ENCODE measurements around the gene TLR5. TPM values are rescaled to one million over a fixed set of nuclear protein-coding genes. Genes with fewer than 3 reads are reported as not detected.

Gene TLR5
- total RNA-seq, 1 donor from 2014 or later: 0.20 TPM

DNA sequence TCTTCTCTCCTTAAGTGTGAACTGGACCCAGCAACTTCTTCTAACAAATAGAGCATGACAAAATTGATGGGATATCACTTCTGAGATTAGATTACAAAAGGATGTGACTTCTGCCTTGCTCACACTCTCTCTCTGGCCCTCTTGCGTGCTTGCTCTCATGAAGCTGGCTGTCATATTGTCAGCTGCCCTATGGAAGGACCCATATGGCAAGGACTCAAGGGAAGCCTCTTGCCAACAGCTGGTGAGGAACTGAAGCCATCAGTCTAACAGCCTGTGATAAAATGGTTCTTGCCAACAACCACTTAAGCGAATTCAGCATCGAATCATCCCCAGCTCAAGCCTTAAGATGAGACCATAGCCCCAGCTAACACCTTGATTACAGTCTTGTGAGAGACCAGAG is 4.8 kb upstream of the TLR5 start:
- no peak for DNase-seq (ENCODE audit: low read depth in 2 of 2)

DNA sequence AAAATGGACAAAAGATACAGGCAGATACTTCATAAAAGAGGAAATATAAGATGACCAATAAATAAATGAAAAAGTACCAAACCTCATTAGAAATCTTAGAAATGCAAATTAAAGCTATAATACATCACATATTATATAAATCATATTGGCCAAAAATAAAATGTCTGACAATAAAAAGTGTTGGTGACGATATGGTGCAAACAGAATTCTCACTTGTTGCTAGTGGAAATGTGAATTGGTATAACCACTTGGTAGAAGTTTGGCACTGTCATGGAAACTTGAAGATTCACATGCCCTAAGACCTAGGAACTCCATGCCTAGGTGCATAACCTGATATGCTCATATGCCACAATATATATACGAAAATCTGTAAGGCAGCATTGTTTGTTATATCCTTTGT is 4.4 kb upstream of the TLR5 start:
- DNase-seq (ENCODE audit: low read depth in 2 of 2): no peak

DNA sequence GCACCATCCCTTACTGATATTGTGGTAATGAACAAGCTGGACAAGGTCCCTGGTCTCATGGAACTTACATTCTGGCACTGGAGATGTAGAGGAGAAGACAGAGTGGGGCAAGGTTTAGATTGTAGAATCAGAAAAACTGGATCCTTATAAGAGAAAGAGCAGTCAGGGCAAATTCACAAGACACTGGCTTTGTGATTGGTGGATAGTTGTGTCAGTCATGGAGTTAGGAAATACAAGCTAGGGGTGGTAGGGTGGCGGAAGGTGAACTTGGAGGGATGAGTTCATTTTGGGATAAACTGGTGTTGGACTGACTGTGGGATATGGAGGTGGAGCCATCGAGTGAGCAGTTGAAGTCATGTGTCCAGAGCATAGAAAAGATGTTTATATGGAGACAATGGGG is 3.7 kb upstream of the TLR5 start:
- no peak for DNase-seq (ENCODE audit: low read depth in 2 of 2)

DNA sequence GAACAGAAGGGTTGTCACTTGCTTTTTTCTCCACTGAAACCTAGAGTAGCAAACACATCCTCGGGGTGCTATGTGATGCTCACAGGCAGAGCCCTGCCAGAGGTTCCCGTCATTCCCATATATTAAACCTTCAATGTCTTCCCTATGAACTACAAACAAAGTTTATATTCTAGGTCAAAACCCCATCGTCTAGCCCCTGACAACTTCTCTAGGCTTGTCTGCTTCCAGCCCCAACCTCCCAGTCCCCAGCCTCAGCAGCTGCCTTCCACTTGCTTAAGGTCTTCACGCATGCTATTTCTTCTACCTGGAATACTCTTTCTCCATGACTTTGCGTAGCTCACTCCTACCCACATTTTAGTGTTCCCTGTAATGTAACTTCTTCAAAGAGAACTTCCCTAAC is 1.9 kb upstream of the TLR5 start:
- no peak for DNase-seq (ENCODE audit: low read depth in 2 of 2)

DNA sequence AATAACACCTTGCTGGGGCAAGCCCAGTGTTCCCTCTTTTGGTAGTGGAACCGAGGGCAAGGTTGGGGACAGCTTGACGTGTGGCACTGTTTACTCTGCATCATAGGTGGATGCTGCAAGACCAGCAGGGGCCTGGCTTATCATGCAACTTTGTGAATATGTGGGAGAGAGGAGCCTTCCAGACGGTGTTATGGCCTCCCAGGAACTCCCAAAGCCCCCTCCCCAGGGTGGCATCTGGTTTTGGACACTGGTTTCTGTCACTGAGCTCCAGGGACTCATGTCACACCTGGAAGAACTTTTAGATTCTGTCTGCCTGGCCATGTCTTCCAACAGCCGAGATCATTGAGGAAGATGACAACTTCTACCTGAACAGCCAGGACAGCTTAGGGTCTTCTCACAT is 1.4 kb upstream of the TLR5 start:
- no peak for DNase-seq (ENCODE audit: low read depth in 2 of 2)

DNA sequence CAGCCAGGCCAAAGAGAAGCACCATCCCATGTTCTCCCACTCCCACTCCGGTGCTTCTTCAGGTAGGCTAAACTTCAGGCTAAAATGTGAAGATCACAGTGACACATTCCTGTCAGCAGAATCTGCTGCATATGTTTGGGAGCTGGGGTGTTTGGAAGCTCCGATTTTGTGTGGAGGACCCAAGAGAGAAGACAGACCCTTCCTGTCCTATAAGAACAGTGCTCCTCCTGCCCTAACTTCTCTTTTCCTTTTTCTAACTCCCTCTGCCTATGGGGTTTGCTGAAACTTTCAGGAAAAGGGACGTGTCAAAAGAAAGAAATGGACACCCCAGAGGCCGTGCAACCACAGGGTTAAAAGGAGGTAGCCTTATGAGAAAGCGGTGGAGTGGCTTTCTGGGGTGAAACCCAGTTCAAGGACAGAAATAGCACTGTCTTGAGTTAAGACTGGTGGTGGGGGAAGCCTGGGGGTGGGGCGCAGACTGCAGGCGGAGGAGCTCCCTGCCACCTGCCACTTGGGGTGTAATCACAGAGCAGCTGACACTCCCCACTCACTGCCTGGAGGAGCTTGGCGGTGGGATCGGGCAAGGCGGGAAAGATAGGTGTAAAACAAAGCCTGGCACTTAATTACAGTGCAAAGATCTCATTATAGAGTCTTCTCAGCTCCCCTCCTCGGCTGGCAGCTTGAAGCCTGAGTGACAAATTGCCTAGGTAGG is 645 bp upstream of the TLR5 start:
- DNase-seq (ENCODE audit: low read depth in 2 of 2): no peak

DNA sequence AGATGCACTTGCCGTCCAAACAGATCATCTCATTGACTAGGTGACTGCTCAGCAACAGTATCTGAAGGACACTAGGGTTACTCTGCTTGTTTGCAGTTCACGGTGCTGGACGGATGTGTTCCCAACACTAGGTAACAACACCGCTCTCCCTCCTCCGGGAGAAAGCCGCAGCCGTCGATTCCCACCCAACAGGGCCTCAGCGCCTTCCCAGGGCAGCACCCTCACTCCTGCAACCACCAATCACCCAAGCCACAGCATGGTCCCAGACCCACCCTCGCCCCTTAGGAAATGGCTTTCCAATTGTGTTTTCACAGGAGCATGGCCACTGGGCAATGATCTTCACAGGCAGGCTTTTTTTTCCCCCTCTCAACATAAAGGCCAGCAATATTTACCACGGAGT is 779 bp downstream of the TLR5 start:
- no peak for DNase-seq (ENCODE audit: low read depth in 2 of 2)

DNA sequence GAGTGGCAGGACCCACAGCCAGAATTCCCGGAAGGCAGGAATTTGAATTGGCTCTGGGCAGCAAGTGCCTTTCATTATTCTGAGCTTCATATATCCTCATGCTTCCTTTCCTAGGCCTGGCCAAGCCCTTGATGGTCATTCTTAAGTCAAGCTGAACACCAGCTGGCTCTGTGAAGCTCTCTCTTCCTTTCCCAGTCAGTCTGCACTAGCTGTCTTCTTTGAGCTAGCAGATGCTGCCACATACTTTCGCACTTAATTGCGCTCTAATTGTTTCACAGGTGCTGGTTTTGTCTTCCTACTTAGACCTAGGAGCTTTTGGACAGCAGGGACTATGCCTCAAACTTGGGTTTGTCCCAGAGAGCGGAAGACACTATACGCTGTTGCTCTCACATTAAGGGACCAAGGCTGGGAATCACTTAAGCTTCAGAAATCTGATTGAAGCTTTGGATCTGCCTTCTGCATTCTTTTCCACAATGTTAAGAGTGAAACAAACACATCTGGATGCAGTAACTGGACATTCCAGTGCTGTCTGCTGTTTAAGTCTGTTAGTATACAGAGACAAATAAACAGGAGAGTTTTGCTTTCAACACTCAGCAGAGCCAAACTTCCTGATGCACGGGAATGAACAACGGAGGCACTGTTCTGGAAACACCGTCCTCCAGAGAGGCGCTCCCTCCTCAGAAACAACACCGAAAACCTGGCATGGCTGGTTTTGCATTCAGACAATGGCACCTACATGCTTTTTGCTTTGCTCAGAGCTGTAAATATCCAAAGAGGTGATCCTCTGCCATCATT is 2.2 kb downstream of the TLR5 start:
- no peak for DNase-seq (ENCODE audit: low read depth in 2 of 2)

DNA sequence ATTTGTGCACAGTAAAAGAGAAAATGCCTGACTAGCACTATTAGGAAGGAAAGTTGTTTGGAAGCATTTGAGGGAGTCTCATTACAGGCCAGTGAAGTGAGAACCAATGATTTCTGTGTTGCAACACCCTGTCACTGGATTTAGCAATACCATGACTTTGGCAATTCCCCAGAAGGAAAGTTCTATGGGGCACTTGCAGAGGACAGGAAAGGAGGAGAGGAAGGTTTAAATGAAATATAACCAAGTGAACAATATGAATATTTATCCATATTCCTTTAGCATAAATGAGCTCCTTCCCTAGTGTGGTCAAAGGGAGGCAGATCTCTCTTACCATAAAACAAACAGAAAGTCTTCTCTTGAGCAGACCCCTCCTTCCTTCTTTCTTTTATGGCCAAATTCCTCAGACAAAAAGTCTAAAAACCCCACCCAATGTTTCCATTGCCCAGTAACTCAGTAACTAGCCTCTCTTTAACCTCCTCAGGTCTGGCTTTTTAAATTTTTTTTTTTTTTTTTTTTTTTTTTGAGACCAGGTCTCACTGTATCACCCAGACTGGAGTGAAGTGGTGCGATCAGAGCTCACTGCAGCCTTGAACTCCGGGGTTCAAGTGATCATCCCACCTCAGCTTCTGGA is 5.5 kb downstream of the TLR5 start:
- DNase-seq (ENCODE audit: low read depth in 2 of 2): no peak

DNA sequence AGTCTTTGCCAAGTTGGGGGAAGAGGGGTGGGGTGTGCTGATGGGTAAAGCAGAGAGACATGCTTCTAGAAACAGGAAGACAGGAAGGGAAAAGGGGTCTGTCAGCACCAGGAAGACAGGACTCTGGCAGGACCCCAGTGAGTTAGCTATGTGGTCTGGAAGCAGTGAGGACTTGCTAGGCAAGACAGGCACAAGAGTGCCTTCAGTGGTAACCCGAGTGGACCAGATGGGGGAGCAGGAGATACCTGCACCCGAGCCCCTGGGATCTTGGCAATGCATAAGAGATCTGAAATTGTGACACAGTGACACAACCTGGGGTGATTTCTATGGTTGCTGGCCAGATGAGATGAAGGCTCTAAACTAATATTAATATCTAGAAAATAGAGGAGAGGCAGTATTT is 7.0 kb downstream of the TLR5 start:
- no peak for DNase-seq (ENCODE audit: low read depth in 2 of 2)

DNA sequence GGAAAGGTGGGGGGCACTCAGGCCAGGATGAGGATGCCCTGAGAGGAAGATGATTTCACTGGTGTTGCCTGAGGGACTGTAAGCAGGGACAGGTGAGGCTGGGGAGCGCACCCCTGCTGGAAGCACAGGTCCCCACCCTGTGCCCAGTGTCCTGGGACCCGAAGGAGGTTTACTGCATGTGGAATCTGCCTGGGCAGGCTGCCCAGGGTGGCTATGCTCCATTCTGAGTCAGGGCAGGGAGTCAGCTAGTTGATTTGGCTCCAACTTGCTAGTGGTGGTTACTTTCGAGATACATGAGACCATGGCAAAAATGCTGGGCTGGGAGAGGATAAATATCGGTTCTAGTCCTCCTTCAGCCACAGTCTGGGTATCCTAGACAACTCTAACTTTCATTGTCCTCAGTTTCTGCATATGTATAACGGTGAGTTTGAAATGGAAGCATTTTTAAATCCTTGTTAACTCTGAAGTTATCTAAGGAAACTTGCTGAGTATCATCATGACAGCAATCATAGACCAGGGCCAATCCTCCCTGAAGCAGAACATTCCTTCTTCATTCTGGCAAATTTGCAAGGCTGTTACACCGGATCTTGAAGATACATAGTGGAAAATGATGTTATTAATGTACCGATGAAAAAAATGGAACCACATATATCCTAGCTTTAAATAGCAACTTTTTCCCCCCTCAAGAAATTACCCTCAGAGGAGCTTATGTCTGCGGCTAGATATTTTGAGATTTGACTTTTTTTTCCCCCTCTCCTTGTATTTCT is 7.7 kb downstream of the TLR5 start:
- DNase-seq (ENCODE audit: low read depth in 2 of 2): no peak

DNA sequence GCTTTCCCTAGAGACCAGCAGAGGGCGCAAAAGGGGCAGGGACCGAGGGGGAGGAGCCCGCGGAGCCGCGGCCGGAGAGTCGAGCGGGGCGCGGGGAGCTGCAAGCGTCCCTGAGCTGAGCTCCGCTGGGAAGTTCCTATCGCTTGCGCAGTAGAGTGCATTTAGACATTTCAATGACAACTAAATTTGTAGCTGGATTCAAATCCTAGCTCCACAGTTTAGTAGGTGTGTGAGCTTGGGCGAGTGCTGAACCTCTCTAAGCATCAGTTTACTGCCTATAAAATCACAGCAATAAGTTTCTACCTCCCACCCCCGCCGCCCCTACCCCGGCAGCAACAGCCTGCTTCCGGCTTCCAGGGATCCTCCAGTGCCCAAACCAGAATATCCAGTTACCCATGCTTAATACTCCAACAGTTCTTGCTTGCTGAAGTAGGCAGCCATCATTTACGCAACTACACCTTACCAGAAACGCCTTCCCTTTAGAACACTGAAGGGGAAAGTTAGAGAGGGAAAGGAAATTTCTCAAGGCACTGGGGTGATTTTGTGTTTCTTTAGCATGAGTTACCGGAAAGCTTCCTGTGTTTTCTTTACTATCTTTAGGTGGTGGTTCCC is 9.1 kb downstream of the TLR5 start:
- DNase-seq (ENCODE audit: low read depth in 2 of 2): peak; percentile 78 to 84

DNA sequence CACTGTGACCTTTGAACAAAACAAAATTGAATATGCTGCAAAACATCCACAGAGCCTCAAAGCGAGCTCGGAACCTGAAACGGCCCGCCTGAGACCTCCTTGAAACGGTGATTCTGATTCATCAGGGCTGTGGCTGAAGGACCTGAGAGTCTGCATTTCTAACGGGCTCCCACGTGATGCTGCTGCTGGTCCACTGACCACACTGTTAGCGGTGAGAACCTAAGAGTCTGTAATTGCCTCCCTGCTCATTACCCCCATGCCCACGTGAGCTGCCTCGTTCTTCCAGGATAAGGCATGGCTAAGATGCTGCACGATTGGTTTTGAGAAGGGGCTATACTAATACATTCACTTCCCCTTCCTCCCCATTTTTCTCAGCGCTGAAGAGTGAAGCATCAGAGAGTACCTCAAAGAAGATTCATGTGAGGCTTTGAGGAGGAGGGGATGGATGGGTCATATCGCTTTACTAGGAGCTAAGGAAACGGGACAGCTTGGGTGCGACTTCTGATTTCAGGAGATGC is 9.7 kb downstream of the TLR5 start:
- no peak for DNase-seq (ENCODE audit: low read depth in 2 of 2)

DNA sequence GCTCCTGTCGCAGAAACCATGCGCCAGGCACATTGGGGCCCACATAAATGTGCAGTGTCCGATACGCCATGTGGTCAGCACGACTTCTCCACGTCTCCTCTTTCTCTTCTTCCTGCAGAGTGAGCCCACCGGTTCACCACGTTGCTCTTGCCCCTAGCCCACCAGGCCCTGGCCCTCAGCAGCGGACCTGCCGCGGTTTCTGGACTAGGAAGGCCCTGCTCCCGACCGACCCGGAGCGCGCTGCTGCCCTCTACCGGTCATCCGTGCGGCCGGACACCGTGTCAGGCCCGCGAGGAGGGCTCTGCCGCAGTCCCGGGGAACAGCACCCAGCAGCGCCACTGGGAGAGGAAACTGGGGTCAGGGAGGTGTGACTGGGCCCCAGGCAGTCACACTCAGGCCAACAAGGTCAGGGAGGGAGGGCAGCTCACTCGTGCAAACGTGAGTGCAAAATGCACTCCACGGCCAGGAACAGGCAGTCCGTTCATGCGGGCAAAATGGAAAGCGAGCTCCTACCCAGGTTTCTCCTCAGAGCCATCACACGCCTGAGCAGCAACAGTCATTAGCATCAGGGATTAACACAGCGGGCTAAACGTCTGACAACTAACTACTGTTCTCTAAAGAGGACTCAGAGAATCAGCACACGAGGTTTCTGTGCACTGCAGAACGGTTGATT is 13.7 kb downstream of the TLR5 start:
- peak; percentile 52 to 68 for DNase-seq (ENCODE audit: low read depth in 2 of 2)

DNA sequence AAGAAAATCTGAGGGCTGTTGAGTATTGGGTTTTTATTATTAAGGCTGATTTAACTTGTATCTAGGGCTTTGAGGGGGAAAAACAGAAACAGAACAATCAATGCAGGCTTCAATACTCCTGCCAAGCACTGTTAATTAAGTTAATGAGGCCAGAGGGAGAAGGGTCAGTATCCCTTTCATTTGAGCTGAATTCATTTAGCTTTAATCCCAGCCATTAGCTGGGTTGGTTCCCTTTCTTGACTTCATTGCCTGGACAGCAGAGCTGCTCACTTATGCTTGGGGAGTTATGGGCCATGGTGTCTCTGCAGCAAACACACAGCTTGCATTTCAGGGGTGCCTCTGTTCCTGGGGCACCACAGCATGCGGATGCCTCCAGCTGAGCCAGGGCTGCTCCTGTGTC is 16.3 kb downstream of the TLR5 start:
- no peak for DNase-seq (ENCODE audit: low read depth in 2 of 2)

DNA sequence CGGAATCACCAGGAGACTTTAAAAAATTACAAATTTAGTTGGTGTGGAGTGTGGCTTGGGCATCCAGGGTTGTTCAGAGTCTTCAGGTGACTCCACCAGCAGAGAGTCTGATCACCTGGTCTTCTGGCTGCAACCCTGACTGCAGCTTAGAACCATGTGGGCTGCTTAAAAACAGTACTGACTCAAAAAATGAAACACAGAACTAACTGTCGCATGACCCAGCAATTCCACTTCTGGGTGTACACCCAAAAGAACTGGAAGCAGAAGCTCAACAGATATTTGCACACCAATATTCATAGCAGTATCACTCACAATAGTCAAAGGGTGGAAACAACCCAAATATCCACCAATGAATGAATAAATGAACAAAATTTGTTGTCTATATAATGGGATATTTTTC is 17.3 kb downstream of the TLR5 start:
- DNase-seq (ENCODE audit: low read depth in 2 of 2): no peak

DNA sequence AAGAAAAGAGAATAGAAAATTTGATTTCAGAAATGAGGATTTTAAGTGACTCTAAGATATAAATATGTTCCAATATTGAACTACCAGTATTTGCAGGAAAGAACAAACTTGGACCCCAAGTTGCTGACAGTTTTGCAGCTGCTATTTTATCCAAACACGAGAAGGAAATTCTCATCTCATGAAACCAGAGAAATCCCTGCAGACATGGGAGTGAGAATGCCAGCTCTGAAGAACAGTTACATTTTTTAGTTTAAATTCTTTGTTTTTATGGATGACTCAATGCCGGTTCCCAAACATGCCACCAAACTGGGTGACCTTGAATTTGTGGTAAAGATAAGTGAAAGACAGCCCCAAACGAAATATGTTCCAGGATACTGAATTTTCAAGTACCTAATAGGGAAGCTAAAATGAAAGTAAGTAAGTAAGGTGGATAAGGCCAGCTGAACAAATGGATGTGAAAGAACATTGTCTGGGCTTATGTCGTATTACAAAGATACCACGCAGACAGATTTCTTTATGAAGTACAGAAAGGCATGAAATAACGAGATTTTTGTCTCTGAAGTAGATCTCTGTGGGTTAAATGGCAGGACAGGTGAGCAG is 19.9 kb downstream of the TLR5 start:
- DNase-seq (ENCODE audit: low read depth in 2 of 2): no peak

DNA sequence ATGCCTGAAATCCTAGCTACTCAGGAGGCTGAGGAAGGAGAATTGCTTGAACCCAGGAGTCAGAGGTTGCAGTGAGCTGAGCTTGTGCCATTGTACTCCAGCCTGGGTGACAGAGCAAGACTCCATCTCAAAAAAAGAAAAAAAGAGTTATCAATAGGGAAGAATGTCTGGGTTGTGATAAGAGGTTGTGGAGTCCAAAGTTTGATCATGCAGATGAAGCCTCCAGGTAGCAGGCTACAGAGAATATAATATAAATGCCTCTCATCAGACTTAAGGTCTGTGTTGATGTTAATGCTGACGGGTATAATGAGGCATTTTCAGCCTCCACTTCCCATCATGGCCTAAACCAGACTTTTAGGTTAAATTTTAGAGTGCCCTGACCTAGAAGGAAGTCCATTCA is 24.6 kb downstream of the TLR5 start:
- no peak for DNase-seq (ENCODE audit: low read depth in 2 of 2)

DNA sequence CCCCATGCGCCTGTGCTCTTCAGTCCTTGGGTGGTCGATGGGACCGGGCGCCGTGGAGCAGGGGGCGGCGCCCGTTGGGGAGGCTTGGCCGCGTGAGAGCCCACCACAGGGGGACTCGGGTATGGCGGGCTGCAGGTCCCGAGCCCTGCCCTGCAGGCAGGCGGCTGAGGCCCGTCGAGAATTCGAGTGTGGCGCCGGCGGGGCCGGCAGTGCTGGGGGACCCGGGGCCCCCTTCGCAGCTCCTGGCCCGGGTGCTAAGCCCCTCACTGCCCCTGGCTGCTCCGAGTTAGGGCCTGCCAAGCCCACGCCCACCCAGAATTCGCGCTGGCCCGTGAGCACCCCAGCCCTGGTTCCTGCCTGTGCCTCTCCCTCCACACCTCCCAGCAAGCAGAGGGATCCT is 26.1 kb downstream of the TLR5 start:
- DNase-seq (ENCODE audit: low read depth in 2 of 2): no peak

DNA sequence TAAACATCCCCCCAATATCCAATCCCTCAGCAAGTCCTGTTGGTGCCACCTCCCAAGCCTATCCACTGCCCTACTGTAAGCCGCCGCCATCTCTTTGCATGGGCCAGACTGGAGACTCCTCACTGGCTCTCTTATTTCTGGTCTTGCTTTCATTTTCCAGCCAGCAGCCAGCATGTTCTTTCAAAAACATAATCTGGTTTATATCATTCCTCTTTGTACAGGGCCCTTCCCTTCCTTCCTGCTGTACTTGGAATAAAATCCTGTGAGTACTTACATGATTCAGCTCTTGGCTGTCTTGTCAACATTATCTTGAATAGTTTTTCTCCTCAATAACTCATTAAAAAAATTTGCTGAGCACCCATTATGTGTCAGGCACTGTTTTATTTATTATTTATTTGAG is 28.2 kb downstream of the TLR5 start:
- DNase-seq (ENCODE audit: low read depth in 2 of 2): peak; percentile 46 to 66

Measured in lung microvascular endothelial cell (primary cell).